NB4 (cell line): ENCODE data around the gene ASXL2.

Source experiments
- MYC ChIP-seq: IDR thresholded peaks from 2 replicates; pipeline ENCODE4 v1.6.1; 2011; ENCODE audit warnings: low read depth, low read length
- POLR2A ChIP-seq: IDR thresholded peaks from 2 replicates; pipeline ENCODE4 v1.6.1; 2011; ENCODE audit warnings: mild to moderate bottlenecking; ENCODE audit not compliant: insufficient read length; ENCODE audit errors: extremely low read depth
- TF ChIP-seq, protein P1 (sequence below): IDR thresholded peaks from one replicate; pipeline ENCODE4 v1.5.1; 2012; ENCODE audit warnings: low read depth, low read length
- TF ChIP-seq, protein P2 (sequence below): IDR thresholded peaks from 2 replicates; pipeline ENCODE4 v1.6.1; 2011; ENCODE audit warnings: low read depth, low read length

DNA sequence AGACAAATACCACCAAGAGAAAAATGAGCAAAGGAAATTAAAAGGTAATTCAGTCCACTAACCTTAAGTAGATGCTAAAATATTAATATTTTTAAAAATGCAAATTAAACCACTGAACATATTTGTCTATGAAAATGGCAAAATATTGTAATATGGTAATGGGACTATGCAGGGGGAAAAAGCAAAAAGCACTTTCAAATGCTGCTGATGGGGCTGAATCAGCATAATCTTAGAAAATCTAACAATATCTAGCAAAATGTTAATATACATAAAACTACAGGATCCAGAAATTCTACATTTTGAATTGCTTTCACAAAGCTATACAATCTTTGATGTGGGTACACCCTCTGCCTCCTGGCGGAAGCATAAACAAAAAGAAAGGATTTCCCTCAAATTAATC lies 118.0 kb downstream of the ASXL2 start:
- TF ChIP-seq, protein P1, sequence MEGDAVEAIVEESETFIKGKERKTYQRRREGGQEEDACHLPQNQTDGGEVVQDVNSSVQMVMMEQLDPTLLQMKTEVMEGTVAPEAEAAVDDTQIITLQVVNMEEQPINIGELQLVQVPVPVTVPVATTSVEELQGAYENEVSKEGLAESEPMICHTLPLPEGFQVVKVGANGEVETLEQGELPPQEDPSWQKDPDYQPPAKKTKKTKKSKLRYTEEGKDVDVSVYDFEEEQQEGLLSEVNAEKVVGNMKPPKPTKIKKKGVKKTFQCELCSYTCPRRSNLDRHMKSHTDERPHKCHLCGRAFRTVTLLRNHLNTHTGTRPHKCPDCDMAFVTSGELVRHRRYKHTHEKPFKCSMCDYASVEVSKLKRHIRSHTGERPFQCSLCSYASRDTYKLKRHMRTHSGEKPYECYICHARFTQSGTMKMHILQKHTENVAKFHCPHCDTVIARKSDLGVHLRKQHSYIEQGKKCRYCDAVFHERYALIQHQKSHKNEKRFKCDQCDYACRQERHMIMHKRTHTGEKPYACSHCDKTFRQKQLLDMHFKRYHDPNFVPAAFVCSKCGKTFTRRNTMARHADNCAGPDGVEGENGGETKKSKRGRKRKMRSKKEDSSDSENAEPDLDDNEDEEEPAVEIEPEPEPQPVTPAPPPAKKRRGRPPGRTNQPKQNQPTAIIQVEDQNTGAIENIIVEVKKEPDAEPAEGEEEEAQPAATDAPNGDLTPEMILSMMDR = no peak
- no peak for TF ChIP-seq POLR2A
- TF ChIP-seq, protein P2, sequence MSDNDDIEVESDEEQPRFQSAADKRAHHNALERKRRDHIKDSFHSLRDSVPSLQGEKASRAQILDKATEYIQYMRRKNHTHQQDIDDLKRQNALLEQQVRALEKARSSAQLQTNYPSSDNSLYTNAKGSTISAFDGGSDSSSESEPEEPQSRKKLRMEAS = no peak
- no peak for TF ChIP-seq MYC
